B cell (primary cell): ENCODE results near the gene PGK1. TPM values are rescaled to one million over a fixed set of nuclear protein-coding genes. Genes with fewer than 3 reads are reported as not detected.

Source experiments
- ATAC-seq: fragments of 200-7000 bp; cut with Tn5 transposase; one replicate; pipeline ENCODE4 v1.10.0; 2021; ENCODE audit warnings: low read depth, mild to moderate bottlenecking, moderate number of reproducible peaks, moderate library complexity
- CTCF ChIA-PET: fragments of 350-600 bp; sonication (Branson Sonifier 250); formaldehyde crosslinking; loops from one replicate; lab custom pipeline; 2021; ENCODE audit warnings: antibody characterized with exemption, inconsistent platforms; lab: Charles Lee
- POLR2A ChIA-PET: fragments of 350-600 bp; sonication (Branson Sonifier 250); formaldehyde crosslinking; loops from one replicate; lab custom pipeline; 2021; ENCODE audit warnings: antibody characterized with exemption; lab: Charles Lee
- DNase-seq: peaks from one replicate; pipeline ENCODE4 v3.0.0; 2013
- H2AFZ ChIP-seq: 2 replicates; pipeline ENCODE4 v1.6.1; 2012; ENCODE audit warnings: mild to moderate bottlenecking, low read depth, low read length; ENCODE audit not compliant: insufficient read depth, poor library complexity, severe bottlenecking
- H3K27ac ChIP-seq, 2 donors: 1 replicate in 1 of 2; 2 replicates in 1 of 2; pipeline ENCODE4 v1.5.1; 2012 to 2013; ENCODE audit warnings: low read length in 2 of 2, mild to moderate bottlenecking in 2 of 2, moderate library complexity in 1 of 2
- H3K27me3 ChIP-seq, 4 experiments: fragments of 200-600 bp in 1 of 4; sonication (generic) in 1 of 4; replicated peaks in 1 of 4; 1 replicate in 2 of 4; 2 replicates in 2 of 4; pipeline versions ENCODE4 v1.6.1 to v1.7.0; 2013 to 2016; ENCODE audit warnings: low read length in 3 of 4, mild to moderate bottlenecking in 2 of 4, mixed read lengths in 1 of 4, moderate library complexity in 1 of 4; ENCODE audit not compliant: insufficient read depth in 4 of 4, control insufficient read depth in 3 of 4; ENCODE audit errors: control extremely low read depth in 1 of 4
- H3K36me3 ChIP-seq, 2 experiments: replicated peaks in 1 of 2; 1 replicate in 1 of 2; 2 replicates in 1 of 2; pipeline versions ENCODE4 v1.6.1 to v1.7.1; 2013; ENCODE audit warnings: low read length in 1 of 2; ENCODE audit not compliant: insufficient read depth in 2 of 2, control insufficient read depth in 1 of 2; ENCODE audit errors: control extremely low read depth in 1 of 2, extremely low read depth in 1 of 2
- H3K4me1 ChIP-seq, 2 donors: fragments of 200-600 bp in 1 of 2; sonication (generic) in 1 of 2; 1 replicate in 1 of 2; 2 replicates in 1 of 2; pipeline versions ENCODE4 v1.5.1 to v1.6.1; 2013 to 2017; ENCODE audit warnings: low read length in 2 of 2; ENCODE audit not compliant: control insufficient read depth in 2 of 2, insufficient read depth in 2 of 2
- H3K4me2 ChIP-seq: replicated peaks from 2 replicates; pipeline ENCODE3; 2012; ENCODE audit warnings: mild to moderate bottlenecking, low read depth, low read length; ENCODE audit not compliant: poor library complexity, severe bottlenecking
- H3K4me3 ChIP-seq, 5 experiments: fragments of 200-600 bp in 1 of 5; sonication (generic) in 1 of 5; 1 replicate in 3 of 5; 2 replicates in 2 of 5; pipeline versions ENCODE4 v1.5.1 to v1.7.0; 2011 to 2016; ENCODE audit warnings: low read length in 4 of 5, mild to moderate bottlenecking in 4 of 5, low read depth in 2 of 5, control low read depth in 1 of 5, moderate library complexity in 1 of 5; ENCODE audit not compliant: insufficient read depth in 1 of 5; ENCODE audit errors: control extremely low read depth in 1 of 5, extremely low read depth in 1 of 5
- H3K79me2 ChIP-seq: fragments of 200-600 bp; sonication (generic); one replicate; pipeline ENCODE4 v1.6.0; 2016; ENCODE audit warnings: low read length; ENCODE audit not compliant: control insufficient read depth, insufficient read depth
- H3K9ac ChIP-seq: fragments of 200-600 bp; sonication (generic); 2 replicates; pipeline ENCODE4 v1.6.1; 2017; ENCODE audit warnings: mild to moderate bottlenecking, low read length, moderate library complexity
- H3K9me3 ChIP-seq, 3 donors: one replicate each; pipeline versions ENCODE4 v1.6.1 to v1.7.1; 2013; ENCODE audit warnings: low read length in 2 of 3; ENCODE audit not compliant: control insufficient read depth in 2 of 3, insufficient read depth in 1 of 3; ENCODE audit errors: control extremely low read depth in 1 of 3
- H4K20me1 ChIP-seq: 2 replicates; pipeline ENCODE4 v1.6.0; 2012; ENCODE audit warnings: mild to moderate bottlenecking, low read length; ENCODE audit not compliant: insufficient read depth, control insufficient read depth, poor library complexity, severe bottlenecking
- H3K27ac Mint-ChIP-seq: one replicate; pipeline ENCODE4 v1.8.0; 2021; ENCODE audit warnings: mixed read lengths
- H3K27me3 Mint-ChIP-seq: one replicate; pipeline ENCODE4 v1.8.0; 2021; ENCODE audit warnings: mixed read lengths
- H3K4me1 Mint-ChIP-seq: one replicate; pipeline ENCODE4 v1.8.0; 2021; ENCODE audit warnings: mixed read lengths
- H3K4me3 Mint-ChIP-seq: one replicate; pipeline ENCODE4 v1.8.0; 2021; ENCODE audit warnings: mixed read lengths
- H3K9me3 Mint-ChIP-seq: one replicate; pipeline ENCODE4 v1.8.0; 2022; ENCODE audit warnings: mixed read lengths; ENCODE audit not compliant: insufficient read depth
- CTCF ChIP-seq: fragments of 200-600 bp; IDR thresholded peaks from one replicate; pipeline ENCODE4 v1.8.0; 2022; ENCODE audit warnings: antibody characterized with exemption, mild to moderate bottlenecking
- EZH2 ChIP-seq: IDR thresholded peaks from 2 replicates; pipeline ENCODE4 v1.6.1; 2012; ENCODE audit warnings: borderline replicate concordance, low read depth, mild to moderate bottlenecking, moderate library complexity, low read length; ENCODE audit not compliant: insufficient read depth, poor library complexity, severe bottlenecking
- WGBS: methylation state at CpG from one replicate; pipeline ENCODE4 v1.1.5; 2013; ENCODE audit warnings: missing lambda C conversion rate; ENCODE audit not compliant: insufficient coverage; 5-methylcytosine and 5-hydroxymethylcytosine counted together
- intact Hi-C: fragments of 100-400 bp; cut with micrococcal nuclease; formaldehyde crosslinking; loops from one replicate; pipeline ENCODE4 v1.10.0; 2022
- polyA plus RNA-seq: library from polyadenylated mRNA; depleted of rRNA; stranded (reverse); fragments of >200 nt; gene quantifications from 2 replicates; pipeline ENCODE4 v1.2.3, GENCODE V29; 2012
- total RNA-seq, 2 donors: library from RNA; stranded (reverse); fragments of 120-200 nt in 1 of 2; gene quantifications; 1 replicate in 1 of 2; 2 replicates in 1 of 2; pipeline versions ENCODE4 v1.2.3 to v1.2.4, GENCODE V29; 2013 to 2022

Gene PGK1
- total and polyA plus RNA-seq, 2 donors (not counting 1 experiment from before 2014, with no cell fraction given): 83.7 to 162 TPM

GRCh38 chrX:78102091-78102490, 2.0 kb upstream of the PGK1 start:
- ATAC-seq: no peak
- Mint-ChIP-seq H3K4me1 (peaks cover 24% of the 10 kb centered on the region), H3K27ac (no peak overlapping the region), H3K9me3 (no peaks in the 10 kb centered on the region), H3K4me3 (no peak overlapping the region), H3K27me3 (no peaks in the 10 kb centered on the region)
- Histone ChIP-seq H3K27me3 (no peaks in the 10 kb centered on the region), H4K20me1 (peaks cover 2% of the 10 kb centered on the region), H3K4me3 (no peak overlapping the region), H3K4me2 (no peak overlapping the region), H3K27ac (no peak overlapping the region), H3K4me1 (peaks cover 17 to 31% of the 10 kb centered on the region in 2 donors), H2AFZ (no peak overlapping the region), H3K79me2 (peaks cover 29% of the 10 kb centered on the region), H3K36me3 (no peaks in the 10 kb centered on the region), H3K9me3 (no peaks in the 10 kb centered on the region), H3K9ac (no peak overlapping the region)
- intact Hi-C loops: loop anchor here (10.0 kb wide), 3 partner anchors 223 to 993 kb away; partner anchors contain the start of gene CYSLTR1
- ChIA-PET CTCF (interaction anchor here (0.6 to 1.2 kb wide), 2 partner anchors 11 to 23 kb away, joined by 3 to 4 read pairs; no protein-coding TSS in a partner anchor), POLR2A (no interaction called here)
- TF ChIP-seq EZH2 (no peak), CTCF (no peak)
- WGBS: 100% methylated on average over 1 of the region's 1 CpG
- no peak for DNase-seq

GRCh38 chrX:78103001-78103622, 936 bp upstream of the PGK1 start:
- peak overlapping the region; percentile 55 for H3K4me2 ChIP-seq
- H3K79me2 ChIP-seq: peaks cover 39% of the 10 kb centered on the region
- H3K9ac ChIP-seq: peak overlapping the region; percentile 36
- ChIA-PET POLR2A (interaction anchor here (0.7 kb wide), 1 partner anchor 36 kb away, joined by 3 read pairs; the partner anchor contains the start of gene TAF9B), CTCF (no interaction called here)
- H3K4me3 Mint-ChIP-seq: peak overlapping the region; percentile 97
- H3K27me3 ChIP-seq: no peaks in the 10 kb centered on the region
- no peaks in the 10 kb centered on the region for H3K27me3 Mint-ChIP-seq
- no peak for TF ChIP-seq EZH2
- TF ChIP-seq CTCF: no peak
- peak overlapping the region; percentile 81 to 89 for H3K27ac ChIP-seq
- no peaks in the 10 kb centered on the region for H3K9me3 ChIP-seq
- 97% methylated on average over 5 of the region's 23 CpGs for WGBS
- H3K36me3 ChIP-seq: peaks cover 0 to 5% of the 10 kb centered on the region in 2 experiments
- peak overlapping the region; percentile 97 for H3K27ac Mint-ChIP-seq
- DNase-seq (no peak), ATAC-seq (no peak)
- peaks cover 27 to 40% of the 10 kb centered on the region in 2 donors for H3K4me1 ChIP-seq
- peaks cover 34% of the 10 kb centered on the region for H3K4me1 Mint-ChIP-seq
- H4K20me1 ChIP-seq: peaks cover 12% of the 10 kb centered on the region
- H2AFZ ChIP-seq: peak overlapping the region; percentile 54
- H3K9me3 Mint-ChIP-seq: no peaks in the 10 kb centered on the region
- intact Hi-C loops: loop anchor here (10.0 kb wide), 3 partner anchors 222 to 992 kb away; partner anchors contain the start of gene CYSLTR1
- peak overlapping the region in 4 of 5 experiments; percentile 55 to 76 (median 56) for H3K4me3 ChIP-seq
